Measurements from ENCODE around the gene UGT1A4.

UGT1A4 gene

DNA sequence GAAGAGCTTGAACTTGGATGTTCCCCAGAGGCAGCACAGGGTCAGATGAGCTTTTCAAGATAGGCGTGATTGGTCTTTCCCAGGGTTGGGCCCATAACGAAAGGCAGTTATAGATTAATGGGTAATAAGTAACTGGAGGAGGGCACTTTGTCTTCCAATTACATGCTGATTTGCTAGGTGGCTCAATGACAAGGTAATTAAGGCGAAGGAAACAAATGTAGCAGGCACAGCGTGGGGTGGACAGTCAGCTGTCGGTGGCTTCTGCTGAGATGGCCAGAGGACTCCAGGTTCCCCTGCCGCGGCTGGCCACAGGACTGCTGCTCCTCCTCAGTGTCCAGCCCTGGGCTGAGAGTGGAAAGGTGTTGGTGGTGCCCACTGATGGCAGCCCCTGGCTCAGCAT, at the start of gene UGT1A4:
Gene UGT1A4 (plus strand): TSS at position 185 of the 400 bp plus-strand sequence. CDS start 85 bp downstream, at position 270.
- DNase-seq: no peak

DNA sequence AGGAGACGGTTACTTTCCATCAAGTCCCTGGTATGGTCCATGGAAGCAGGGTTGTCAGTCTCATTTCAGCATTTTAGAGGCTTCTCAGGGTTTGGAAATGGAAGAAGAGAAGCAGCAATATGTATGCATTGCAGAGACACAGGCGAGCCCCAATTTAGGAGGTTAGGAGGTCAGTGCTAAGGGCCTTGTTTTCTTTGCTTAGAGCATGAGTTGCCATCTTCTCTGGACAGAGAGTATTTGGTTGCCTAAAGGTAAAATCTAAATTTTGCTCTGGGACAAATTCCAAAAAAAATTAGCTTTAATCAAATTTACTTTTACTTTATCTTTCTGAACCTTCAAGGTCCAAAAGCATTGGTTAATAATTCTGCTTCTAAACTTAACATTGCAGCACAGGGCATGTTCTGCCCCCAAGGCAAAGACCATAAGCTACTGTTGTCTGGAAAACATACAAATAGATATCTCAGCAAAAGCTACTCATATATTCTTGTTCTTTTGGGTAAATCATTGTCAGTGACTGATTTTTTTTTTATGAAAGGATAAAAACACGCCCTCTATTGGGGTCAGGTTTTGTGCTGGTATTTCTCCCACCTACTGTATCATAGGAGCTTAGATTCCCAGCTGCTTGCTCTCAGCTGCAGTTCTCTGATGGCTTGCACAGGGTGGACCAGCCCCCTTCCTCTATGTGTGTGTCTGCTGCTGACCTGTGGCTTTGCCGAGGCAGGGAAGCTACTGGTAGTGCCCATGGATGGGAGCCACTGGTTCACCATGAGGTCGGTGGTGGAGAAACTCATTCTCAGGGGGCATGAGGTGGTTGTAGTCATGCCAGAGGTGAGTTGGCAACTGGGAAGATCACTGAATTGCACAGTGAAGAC, 47.0 kb upstream of the UGT1A4 start, which contains the start of gene UGT1A9:
Gene UGT1A9 (plus strand): TSS at position 609 of the 872 bp plus-strand sequence. CDS start 37 bp downstream, at position 646.
- DNase-seq: no peak

DNA sequence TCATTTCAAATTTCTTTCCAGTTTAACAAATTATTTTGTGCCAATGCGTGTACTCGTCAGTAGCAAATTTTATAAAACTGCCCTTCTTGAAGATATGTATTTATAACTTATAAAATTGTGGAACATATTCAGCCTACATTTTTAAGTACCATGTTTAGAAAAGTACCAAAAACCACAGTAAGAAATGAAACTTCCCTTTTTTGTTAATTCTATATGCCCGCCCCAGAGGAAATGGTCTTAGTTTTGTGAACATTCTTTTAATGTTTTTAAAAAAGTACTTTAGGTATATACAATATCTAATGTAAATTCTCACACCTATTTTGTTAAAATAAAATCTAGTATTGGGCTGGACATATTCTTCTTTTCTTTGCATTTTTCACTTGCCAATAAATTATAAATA, 45.6 kb upstream of the UGT1A4 start:
- no peak for DNase-seq

DNA sequence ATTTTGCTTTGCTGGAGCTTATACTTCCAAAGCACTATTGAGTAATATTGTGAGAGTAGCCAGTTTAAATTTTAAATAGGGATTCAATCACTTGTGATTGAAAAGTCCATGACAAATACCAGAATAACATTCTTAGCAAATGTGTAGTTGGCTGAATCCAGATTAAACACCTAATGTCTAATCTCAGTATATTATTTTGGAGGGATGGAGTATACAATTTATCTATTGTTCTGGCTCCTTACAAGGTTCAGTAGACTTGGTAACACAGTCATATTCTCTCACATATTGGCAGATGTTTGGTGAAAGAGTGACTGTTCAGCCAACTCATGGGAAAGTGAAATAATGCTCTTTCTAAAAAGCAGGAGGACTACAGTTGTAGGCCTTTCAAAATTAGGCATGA, 44.6 kb upstream of the UGT1A4 start:
- DNase-seq: no peak

DNA sequence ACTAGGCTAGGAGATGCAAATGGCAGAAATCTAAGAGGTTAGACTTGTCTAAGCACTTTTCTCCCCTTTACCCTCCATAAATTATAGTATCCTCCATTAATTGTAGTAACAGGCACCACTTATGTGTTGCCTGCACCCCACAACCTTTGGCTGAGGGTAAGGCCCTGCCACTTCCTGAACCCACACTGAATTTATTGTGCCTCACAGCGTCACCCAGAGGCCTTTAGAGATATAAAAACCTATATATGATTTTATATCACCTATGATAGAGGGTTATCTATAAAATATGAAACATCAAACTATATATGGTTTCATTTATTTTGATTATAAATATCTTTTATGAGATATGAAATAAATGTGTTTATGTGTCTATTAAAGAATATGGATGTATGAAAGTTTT, 44.2 kb upstream of the UGT1A4 start:
- DNase-seq: no peak

DNA sequence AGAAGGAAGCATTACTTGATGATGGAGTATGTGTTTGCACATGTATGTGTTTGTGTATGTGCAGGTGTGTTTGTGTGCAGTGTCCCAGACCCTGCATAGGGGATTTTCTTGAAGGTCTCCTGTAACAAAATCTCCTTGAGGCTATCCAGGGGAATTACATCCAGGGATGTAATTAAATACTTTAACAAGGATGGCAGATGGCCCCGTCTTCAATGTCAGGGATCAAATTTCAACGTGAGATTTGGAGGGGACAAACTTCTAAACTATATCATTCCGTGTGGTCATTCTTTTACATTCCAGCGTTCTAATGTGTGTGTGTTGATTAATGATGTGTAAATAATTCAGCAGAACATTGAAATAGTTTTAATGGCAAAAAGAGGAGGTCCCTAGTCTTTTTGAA, 43.5 kb upstream of the UGT1A4 start:
- DNase-seq: no peak

DNA sequence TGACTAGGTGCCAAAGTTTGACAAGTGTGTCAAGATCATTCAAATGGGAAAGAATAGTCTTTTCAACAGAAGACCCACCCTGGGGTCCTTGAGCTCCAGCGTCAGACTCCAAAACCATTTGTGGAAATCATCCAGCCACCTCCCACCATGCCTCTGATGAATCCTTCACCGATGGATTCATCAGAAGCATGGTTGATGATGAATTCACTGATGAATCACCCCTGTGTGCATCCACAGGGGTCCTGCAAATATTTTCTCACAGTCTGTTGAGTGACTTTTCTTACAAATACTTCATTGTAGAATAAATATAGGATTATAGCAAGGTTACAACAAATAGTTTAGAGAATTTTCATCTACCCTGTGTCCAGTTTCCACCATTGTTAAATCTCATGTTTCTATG, 42.5 kb upstream of the UGT1A4 start:
- DNase-seq: no peak

DNA sequence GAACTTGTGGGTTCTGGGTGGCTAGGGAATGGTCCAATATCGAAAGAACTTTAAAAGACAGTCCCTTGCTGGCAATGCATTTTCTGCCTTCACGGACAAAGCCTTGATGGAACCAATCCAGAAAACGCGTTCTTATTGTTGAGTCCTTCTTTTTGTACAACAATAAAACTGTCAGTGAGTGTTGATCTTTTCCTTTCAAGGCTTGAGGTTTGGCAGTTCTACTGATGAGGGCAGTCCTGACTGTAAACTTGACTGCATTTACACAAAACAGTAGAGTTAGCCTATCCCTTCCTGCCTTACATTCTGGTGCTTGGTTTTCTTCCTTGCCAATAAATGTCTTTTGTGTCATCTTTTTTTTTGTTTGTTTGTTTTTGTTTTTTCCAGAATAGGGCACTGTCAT, 39.3 kb upstream of the UGT1A4 start:
- DNase-seq: no peak

DNA sequence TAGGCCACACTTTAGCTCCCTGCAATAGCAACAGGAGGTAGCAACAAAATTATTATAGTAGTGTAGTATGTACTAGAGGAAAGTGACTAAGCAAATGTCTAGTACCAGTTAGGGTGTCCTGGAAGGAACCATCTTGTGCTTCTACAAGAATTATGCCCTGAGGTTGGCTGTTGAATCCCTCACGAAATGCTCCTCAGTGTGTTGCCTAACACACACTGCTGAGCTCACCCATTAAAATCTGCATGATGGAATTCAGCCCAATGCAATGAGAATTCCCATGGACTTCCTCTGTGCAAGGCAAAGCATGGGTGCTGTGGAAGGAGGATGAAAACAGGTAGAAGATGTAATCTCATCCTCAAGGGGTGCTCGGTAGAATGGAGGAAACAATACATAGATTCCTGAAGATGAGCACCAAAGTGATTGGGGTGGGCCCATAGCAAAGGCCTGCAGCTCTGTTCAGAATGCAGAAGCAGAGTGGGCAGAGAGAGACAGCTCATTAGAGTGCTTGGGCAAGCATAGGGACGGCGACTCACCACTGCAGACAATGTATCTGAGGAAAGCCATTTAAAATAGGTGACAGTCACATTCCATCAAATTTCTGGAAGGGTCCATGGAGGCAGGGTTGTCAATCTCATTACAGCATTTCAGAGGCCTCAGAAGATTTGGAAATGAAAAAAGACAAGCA, 38.0 kb upstream of the UGT1A4 start:
- no peak for DNase-seq

DNA sequence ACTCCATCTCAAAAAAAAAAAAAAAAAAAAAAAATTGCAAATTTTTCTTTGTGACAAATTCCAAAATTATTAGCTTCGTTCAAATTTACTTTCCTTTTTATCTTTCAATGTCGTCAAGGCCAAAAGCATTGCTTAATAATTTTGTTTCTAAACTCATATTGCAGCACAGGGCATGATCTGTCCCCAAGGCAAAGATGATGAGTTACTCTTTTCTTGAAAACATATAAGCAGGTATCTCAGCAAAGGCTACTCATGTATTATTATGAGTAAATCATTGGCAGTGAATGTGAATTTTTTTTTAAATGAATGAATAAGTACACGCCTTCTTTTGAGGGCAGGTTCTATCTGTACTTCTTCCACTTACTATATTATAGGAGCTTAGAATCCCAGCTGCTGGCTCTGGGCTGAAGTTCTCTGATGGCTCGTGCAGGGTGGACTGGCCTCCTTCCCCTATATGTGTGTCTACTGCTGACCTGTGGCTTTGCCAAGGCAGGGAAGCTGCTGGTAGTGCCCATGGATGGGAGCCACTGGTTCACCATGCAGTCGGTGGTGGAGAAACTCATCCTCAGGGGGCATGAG, 36.9 kb upstream of the UGT1A4 start, which contains the start of gene UGT1A7:
Gene UGT1A7 (plus strand): TSS at position 381 of the 579 bp plus-strand sequence. CDS start 37 bp downstream, at position 418.
- no peak for DNase-seq

DNA sequence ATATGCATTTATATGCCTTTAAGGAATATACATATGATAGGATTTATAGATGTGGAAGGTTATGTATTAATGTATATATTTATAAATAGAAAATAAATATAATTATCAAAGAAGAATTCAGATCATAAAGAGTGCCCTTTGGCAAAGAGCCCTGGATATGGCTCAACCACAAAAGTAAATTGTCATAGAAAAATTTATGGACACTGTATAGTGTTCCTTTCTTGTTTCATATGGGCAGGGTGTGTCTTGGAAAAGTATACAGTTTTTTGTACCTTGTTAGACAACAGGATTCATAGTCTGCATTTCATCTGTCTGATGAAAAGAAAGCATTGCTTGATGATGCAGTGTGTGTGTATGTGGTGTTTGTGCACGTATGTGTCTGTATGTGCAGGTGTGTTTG, 33.9 kb upstream of the UGT1A4 start:
- DNase-seq: no peak

DNA sequence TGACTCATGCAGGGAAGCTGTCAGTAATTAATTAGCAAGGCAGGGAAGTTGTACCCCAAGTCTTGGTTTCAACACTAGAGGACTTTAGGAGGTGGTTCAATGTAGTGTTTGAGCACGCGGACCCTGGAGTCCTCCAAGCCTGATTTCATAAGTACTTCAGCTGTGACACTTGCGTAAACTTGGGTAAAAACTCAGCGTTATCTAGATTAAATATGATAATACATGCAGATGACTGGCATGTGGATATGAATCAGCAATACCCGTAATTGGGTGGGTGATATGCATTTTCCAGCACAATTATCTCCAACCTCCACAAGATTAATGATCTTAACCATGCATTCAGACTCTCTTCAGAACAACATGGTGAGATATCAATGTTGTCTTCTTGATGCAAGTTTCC, 31.6 kb upstream of the UGT1A4 start:
- DNase-seq: no peak

DNA sequence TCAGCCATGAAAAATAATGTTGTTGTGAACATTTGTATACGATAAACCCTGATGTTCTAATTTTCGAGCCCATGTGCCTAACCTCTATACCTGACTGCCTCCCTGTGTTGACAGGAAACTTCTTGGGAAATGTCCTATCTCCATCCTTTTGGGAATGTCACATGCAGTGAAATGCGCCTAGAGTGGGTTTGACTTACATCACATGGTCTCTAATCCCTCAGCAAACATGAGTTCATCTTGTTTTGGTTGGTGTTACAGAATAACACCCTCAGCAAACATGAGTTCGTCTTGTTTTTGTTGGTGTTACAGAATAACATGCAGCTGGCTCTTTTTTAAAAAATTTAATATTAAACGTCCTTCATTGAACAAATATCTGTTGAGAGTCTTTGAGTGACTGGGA, 30.2 kb upstream of the UGT1A4 start:
- DNase-seq: no peak

DNA sequence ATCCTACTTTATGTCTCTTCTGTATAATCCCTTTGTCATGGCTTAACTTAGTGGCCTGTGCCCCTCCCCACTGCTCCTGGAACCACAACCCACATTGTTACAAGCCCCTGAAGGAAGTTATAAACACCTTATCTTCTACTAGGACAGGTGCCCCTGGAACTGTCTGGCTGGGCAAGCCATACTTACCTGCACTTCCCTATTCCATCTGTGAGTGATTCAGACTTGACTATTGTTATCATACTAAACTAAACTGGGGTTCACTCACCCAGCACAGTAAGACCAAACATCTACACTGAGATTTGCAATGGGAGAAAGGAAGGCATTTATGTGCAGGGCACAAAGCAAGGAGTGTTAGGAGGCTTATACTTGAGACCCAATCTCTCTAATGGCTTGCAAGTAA, 29.5 kb upstream of the UGT1A4 start:
- DNase-seq: no peak

DNA sequence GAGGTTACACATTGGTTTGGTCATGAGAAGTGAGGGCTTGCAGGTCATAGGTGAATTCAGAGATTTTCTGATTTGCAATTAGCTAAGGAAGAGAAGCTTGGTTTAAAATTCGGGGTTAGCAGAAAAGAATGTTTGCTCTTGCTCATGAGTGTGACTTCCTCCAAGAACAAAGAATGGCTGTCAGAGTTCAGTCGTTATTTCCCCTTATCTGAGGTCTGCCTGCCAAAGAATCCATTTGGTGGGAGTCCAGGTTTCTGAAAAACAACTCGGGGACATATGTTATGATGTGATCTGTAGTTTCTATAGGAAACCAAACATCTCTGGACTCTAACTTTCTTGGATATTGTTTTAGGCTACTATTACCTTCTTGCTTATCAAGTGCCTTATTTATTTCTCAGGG, 29.0 kb upstream of the UGT1A4 start:
- no peak for DNase-seq

DNA sequence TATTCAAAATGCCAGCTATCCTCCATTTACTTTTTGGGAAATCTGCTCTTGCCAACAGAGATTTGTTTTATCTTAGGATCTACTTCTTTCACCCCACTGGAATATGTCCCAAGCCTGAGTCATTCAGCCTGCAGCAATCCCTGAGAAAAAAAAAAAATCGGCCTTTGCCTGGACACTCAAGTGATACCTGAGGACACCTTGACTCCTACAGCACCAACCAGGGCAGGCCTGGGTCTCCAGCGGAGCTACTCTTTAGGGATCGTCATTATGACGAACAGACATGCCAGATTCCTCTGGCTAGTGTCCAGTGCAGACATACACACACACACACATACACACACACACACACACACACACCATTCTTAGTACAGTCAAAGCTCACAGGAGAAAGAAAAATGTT, 28.1 kb upstream of the UGT1A4 start:
- no peak for DNase-seq

DNA sequence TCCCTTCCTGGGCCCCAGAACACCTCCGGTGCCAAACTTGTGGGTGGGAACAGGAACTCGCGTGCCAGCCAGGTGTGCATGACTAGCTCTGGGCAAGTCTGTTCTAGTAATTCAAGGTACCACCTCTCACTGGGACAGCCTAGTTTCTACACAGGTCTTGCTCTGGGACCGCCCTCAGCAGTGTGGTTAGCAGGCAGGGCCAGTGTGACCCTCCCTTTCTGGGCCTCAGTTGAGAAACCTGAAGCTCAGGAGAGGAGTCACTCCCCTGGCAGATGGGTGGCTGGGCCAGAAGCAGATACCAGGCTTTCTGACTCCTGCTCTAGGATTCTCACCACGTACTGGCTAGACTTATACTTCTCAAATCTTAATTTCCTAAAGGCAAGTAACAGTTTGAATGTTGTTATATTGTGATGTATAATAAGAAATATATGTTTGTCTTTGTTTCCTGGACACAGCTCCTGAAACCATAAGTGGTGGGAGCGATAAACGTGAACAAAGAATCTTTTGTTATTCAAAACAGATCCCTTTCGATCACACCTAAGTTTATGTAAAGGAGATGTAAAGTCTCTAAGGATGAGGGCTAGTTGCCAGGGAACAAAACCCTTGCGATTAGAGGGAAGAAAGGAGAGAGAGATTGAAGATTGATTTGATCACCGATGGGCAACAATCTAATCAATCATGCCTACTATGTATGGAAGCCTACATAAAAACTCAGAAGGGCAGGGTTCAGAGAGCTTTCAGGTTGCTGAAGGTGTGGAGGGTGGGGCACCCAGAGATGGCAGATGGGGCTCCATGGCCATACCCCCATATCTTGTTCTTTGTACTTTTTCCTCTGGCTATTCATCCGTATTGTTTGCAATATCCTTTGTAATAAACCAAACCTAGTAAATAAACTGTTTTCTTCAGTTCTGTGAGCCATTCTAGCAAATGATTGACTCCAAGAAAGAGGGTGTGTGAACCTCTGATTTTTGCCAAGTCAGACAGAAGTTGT, 26.8 kb upstream of the UGT1A4 start:
- DNase-seq: no peak

DNA sequence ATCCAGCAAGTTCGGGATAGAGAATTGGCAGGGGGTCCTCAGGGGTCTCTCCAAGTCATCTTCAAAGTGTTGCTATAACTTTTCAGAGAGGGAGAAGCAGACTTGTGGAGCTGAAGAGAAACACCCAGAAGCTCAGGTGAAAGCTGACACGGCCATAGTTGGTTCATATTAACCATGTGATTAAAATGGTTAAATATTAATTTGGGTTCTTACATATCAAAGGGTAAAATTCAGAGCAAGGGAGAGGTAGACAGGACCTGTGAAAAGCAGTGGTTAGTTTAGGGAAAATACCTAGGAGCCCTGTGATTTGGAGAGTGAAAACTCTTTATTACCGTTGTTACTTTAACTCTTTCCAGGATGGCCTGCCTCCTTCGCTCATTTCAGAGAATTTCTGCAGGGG, 25.9 kb upstream of the UGT1A4 start, which contains the start of gene UGT1A6:
Gene UGT1A6 (plus strand): TSS at position 243 of the 400 bp plus-strand sequence. CDS start 115 bp downstream, at position 358.
- DNase-seq: no peak

DNA sequence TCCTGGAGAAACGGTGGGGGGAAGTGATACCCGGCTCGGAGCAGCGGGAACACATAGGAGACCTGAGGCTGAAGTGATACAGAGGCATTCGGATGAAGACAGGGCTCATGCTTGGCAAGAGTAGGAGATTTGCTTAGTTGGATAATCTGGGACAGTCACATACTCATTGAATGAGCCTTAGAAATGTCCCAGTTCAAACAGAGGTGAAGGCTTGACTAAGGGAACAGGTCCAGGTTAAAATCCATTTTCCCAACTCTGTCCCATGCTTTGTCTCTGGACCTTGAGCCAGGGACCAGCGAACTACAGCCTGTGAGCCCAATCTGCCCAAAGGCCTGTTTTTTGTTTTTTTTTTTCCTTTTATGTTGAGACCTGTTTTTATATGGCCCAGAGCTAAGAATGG, 24.6 kb upstream of the UGT1A4 start:
- DNase-seq: no peak

DNA sequence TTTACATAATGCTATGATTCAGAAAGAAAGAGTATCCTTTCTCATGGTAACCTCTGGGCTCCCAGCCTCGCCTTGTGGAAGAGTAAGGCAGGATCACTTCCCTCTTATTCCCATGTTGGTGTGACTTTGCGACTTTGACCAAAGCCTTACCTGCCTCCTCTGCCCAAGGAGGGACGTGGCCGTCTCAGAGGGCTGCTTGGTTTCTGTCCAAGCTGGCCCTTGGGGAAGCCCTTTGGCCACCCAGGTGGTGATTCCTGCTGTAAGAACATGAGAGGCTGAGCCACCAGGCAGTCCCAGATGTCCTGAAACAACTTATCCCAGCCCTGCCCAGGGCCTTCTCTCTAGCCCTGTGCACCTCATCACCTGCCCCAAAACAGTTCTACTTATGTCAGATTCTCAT, 19.8 kb upstream of the UGT1A4 start:
- DNase-seq: no peak

DNA sequence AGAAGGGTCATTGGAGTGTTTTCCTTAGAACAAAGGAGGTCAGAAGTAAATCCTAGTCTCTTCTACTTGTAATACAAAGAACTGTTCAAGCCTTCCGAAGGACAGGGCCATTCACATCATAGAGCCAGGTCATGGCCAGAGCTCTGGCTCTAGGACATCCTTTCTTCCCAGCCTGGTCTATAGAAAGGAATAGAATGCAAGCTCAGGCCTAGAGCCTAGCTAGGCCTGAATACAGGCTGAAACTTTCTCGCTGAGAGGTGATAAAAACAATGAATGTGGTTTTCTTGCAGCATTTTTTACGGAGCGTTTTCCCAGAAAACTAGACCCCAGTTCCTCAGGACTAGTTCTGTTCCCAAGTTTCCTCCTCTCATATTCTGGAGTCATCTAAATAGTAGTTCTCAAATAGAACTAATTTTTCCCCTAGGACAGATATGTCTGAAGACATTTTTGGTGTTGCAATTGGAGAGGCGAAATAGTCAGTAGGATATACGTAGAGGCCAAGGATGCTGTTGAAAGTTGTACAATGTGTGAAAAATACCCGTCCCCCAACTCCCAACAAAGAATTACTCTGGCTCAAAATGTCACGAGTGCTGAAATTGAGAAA, 19.0 kb upstream of the UGT1A4 start:
- no peak for DNase-seq
